GM18508 (cell line): ENCODE data around the gene BCR.
"Not testable (repeated sequence)": the region's sequence is repeated elsewhere in the genome, so short reads cannot be mapped to it uniquely, and the experiment has no call there.

Experiments
- ATAC-seq: cut with Tn5 transposase; IDR thresholded peaks from one replicate; pipeline ENCODE4 v1.9.1; 2021; ENCODE audit warnings: moderate number of reproducible peaks; ENCODE audit not compliant: insufficient read depth, unreplicated experiment

BCR gene

DNA sequence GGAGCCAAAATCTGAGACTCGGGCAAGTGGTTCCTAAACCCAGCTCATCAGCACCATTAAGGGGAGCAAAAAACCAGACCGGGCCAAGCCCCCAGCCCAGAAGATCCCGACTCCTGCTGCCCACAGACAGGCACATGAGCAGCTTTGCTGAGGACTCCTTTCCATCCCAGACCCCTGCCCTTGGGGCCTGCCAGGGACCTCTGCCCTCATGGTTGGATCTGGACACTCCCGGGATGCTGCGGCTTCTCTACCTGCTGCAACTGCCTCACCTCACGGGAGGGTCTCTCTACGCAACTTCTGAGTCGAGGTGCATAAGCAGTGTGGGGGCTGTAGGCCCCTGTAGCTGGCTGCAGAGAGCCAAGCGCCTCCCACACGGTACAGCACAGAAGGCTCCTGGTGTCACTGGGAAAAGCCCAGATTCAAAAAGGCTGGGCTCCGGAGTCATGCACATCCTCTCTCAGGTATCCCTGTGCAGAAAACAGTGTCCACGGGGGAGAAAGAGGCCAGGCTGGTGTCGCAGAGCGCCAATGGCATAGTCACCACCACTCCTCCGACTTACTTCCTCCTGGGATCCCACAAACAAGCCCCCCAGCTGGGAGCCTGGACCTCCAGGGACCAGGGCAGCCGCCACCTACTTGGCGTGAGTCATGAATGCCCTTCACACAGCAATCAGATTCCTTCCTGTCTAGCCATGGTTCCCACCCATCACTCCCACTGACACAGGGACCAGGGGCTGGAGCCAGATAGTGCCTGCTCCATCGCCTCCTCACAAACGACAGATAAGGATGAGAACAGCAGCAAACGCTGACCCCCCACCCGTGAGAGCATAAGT lies 122.1 kb downstream of the BCR start:
- no peak for ATAC-seq

DNA sequence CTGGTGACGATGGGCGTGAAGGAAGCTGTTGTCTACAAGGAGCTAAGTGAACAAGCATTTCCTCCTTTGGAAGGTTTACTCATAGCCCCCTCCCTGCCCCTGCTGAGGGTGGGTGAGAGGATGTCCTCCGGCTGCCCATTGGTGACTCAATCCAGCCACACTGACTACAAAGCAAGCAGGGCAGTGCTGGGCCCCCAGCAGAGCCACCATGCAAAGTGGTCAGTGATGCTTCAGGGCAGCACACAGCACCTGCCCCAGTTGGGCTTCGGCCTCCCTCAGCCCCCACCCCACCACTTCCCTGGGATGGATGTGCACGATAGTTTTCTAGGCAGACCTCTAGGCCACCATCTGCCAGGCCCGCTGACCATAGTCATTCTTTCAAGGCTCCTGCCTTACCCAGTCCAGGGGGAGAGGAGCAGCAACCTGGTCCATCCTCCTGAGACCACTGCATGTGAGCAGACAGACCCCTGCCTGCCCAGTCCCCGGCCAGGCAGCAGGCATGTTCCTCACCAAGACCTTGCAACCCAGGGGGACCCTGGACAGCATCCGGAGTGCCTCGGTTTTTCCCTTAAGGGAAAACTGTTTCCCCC lies 125.1 kb downstream of the BCR start:
- no peak for ATAC-seq

DNA sequence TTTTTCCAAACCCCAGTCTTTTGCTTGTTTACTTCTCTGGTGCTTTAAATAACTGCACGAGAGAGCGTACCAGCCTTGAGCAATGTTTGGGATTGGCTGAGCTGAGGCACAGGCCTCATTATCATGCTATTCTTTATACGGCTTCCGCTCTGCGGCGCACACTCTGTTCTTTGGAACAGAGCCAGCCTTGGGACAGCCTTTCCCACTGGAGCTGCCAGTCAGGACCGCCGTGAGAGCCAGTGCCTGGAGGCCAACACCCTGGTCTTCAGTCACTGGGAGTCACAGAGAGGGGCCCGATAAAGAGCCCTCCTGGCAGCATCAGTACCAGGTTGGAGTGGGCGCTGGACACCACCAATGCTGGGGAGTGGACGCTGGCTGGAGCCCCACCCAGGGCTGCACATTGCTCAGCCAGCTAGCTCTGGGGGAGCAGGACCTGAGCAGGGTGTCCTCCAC lies 125.6 kb downstream of the BCR start:
- ATAC-seq = no peak

DNA sequence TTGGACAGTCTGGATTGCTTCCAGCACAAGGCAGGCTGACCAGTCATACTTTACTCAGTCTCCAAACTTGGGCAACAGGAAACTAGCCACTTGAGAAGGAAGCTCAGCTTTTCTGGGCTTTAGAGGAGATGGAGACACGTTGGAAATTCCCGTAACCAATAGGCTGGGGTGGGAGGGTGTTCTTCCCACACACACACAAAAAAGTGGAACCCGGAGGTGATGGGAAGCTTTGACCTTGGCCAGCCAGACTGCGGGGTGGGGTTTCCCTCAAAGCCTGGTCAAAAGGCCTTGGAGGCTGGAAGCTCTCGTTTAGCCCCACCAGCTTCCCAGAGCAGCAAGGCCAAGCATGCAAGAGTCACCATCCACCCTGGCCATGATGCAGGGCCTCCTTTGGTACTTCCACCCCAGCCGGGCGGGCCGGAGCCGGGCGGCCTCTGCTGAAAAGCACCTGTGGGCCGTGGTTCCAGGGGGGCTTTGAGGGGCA lies 126.2 kb downstream of the BCR start:
- ATAC-seq = no peak

DNA sequence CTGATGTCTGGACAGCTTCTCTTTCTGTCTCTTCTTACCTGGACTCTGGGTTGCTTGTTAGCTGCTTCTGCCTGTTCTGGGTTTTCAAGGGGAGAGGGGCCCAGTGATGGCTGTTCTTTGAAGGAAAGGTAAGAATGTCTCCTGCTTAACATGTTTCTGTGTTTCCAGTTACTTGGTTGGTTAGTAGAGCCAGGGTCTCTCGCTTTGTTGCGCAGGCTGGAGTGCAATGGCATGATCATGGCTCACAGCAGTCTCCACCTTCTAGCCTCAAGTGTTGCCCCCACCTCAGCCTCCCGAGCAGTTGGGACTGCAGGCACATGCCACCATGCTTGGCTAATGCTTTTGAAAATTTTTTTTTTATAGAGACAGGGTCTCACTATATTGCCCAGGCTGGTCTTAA lies 126.6 kb downstream of the BCR start:
- no peak for ATAC-seq

DNA sequence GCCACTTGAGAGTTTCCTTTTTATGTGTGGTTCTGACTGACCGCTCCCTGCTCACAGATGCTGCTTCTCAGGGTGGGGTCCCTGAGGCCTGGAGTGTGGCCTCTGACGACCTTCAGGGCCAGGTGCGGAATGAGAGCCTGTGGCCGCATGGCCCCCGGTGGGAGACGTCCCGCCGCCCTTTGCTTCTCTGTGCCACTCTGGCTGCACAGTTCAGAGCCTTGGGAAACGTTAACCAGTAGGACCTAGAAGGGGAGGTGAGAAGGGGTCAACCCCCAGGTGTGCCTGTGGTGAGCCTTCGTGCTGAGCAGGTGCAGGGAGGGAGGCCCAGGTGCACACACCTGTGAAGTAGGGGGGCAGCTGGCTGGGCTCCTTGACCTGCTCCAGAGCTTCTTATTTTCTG lies 127.2 kb downstream of the BCR start:
- not testable (repeated sequence) for ATAC-seq

DNA sequence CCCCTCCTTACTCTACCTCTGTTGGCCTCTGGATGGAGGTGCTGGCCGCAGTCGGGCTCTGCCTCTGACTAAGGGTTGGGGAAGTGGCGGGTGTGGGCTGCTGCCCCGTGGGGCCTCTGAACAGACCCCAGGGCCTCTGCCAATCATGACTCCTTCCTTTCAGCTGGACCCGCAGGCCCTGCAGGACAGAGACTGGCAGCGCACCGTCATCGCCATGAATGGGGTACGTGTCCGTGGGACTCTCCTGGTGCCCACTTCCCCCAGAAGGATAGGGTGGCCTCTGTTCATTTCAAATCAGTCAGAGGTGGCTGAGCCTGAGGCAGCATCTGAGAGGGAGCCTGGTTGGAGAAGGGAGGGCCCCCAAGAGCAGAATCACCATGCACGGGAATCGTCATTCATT lies 129.0 kb downstream of the BCR start:
- not testable (repeated sequence) for ATAC-seq

DNA sequence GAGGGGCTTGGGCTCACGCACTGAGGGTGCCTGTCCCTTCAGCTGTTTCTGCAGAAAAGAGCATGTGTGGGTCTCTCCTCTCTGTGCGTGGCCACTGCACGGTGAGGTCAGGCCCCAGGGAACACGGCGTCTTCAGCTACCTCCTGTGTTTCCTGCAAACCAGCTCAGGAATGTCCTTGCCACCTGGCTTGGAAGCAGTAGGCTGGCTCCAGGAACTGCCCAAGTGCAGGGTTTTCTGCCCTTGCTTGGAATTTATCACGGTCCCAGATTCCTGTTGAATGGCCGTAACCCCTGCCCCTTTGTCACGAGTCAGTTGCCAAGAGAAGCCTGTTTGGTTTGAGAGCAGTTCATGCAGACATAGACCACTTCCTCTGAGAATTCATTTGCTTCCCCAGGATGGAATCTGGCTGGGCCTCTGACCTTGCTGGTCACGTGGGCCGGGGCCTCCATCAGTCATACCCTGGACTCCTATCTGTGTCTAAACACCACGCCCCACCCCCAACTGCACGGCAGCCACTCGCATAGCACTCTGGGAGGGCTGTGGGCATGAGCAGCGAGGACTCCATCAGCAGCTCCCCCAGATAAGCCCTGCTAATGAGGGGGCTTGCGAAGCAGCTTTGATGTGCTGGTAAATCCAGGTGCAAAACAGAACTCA lies 130.3 kb downstream of the BCR start:
- not testable (repeated sequence) for ATAC-seq

DNA sequence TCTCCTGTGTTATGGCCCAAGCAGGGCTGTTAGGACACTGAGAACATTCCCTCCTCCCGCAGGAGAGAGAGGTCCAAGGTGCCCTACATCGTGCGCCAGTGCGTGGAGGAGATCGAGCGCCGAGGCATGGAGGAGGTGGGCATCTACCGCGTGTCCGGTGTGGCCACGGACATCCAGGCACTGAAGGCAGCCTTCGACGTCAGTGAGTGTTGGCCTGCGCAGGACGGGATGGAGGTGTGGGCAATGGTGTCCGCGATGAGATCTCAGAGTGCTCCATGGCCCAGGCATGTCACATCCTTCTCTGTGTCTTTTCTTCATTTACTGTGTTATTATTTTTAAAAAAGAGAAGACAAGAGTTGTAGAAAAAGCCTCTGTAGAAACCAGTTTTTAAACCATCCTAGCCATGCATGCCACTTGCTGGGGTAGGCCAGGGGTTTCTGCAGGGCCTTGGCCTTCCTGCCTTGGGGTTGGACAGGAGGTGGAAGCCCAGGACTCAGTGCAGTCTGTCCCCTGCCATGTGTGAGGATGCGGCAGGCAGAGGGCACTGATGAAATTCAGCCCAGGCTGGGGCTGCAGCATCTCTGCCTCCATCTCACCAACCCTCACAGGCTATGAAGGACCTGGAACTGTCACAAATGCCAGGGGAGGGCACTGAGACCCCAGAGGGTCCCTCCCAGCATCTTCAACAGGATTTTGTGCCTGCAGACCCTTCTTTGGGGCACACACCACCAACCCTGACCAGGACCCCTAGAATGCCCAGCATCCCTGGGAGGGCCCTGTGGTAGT lies 131.5 kb downstream of the BCR start:
- not testable (repeated sequence) for ATAC-seq

DNA sequence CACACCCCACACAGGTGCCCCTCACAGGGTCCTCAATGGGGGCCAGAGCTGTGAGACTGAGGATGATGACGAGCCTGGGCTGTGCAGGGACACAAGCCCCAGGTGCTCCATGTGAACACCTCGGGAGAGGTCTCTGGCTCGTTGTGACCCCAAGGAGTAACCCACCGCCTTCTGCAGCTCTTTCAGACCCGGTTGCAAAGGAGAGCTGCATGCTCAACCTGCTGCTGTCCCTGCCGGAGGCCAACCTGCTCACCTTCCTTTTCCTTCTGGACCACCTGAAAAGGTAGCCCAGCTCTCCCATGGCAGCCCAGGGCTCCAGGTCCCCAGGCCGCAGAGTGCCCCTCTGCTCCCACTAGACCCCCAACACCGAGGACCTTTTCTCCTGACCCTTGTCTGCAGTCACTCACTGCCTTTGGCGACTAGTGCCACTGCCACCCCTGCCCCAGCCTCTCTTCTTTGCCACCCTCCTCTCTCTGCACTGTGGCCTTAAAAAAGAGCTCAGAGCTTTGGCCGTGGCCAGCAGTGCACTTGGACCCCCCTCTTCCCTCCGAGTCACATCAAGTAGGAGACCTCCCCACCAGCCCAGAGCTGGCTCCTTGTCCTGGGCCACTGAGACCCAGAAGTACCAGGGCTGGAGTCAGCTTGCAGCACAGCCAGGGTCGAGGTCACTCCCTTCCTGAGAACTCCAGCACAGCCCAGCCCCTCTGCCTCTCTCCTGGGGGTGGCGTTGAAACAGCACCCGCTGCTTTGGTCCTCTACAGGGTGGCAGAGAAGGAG lies 133.7 kb downstream of the BCR start:
- ATAC-seq = no peak

DNA sequence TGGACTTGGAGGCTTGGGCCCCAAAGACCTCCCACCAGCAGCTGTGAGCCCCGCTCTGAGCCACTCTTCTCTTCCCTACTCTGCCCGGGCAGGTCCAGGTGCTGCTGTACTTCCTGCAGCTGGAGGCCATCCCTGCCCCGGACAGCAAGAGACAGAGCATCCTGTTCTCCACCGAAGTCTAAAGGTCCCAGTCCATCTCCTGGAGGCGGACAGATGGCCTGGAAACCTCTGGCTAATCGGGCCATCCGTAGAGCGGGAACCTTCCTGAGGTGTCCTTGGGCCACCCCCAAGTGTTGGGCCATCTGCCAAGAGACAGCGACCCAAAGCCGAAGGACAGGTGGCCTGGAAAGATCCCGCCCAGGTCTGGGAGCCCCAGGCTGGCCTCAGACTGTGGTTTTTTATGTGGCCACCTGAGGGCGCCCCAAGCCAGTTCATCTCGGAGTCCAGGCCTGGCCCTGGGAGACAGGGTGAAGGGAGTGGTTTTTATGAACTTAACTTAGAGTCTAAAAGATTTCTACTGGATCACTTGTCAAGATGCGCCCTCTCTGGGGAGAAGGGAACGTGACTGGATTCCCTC lies 135.1 kb downstream of the BCR start:
- no peak for ATAC-seq

DNA sequence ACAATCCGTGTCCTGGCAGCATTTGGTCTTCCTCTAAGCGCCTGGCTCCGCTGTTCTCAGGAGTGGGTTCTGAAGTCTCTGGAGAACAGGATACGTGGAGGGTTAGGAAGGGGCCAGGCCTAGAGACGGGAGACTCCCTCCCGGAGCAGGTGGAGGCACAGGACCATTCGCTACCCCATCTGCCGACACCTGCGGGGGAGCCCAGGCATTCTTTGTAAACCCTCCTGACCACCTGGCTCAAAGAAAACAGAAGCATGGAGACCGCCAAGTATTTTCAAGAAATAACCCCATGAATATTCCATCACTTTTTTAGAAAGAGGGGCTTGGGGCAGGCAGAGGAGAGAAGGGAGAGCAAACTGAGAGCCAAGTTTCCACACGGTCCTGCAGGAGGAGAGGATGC lies 136.3 kb downstream of the BCR start:
- ATAC-seq = not testable (repeated sequence)

DNA sequence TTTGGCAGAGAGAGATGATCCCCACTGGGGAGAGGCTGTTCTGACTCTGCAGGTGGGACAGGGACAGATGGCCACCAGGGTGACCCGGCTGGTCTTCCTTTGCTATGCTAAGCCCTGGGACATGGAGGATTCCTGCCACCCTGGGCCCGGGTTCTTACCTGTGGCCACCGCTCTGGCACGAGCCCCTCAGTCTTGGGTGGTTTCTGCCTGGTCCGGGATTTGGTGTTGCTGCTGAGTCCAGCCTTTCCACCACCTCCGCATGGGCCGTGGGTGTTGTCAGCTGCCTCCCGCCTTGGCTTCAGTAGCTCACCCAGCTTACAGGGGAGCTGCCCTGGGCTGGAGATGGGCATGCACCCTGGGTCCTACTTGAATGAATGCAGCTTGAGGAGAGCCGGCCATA lies 138.0 kb downstream of the BCR start:
- not testable (repeated sequence) for ATAC-seq

DNA sequence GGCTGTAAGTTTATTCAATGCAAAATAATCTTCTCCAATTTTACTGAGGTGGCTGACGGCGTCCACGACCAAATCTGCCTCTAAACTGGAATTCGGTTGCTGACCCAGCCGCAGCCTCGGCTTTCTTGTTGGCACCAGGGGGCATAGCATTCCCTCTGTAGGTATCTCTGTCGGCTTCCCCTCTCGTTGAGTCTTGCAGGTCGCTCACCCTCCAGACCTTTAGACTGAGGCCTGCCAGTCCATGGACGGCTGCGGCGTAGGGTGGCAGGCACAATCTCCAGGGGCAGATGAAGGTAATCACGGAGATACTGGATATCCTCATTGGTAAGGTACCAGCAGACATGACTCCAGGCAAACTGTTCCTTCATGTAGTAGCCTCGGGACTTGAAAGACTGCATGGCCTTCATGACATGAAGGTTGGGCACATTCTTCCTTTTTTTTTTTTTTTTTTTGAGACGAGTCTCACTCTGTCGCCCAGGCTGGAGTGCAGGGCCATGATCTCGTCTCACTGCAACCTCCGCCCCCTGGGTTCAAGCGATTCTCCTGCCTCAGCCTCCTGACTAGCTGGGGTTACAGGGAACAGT lies 142.3 kb downstream of the BCR start:
- ATAC-seq = not testable (repeated sequence)

DNA sequence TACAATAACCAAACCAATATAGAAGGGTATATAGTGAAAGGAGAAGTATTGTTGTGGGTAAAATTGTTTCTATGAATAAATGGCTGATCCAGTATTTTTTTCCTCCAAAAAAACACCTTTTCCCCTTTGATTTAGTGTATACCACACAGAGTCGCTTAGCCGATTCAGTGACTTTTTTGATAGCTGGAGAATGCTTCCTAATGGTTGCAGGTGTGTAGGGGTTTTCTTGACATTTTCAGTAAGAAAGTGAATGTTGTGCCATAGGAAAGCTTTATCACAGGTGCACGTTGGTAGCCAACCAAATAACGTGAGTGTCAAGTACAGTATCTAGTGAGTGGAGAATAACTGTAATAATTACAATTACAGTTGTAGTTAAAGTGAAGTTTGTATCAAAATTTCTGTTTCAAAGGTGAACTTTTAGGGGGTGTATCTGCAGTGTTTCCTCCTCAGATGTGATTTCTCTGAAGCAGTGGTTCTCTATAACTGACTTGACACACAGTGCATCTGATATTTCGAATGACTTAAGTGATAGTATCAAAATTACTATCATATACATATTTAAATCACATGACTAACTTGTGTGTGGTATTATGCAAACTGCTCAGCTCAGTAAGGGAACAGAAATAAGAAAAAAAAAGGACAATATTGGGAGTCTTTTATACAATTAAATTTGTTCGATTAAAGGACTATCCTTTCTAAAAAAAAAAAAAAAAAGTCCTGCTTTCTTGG lies 143.8 kb downstream of the BCR start:
- not testable (repeated sequence) for ATAC-seq

DNA sequence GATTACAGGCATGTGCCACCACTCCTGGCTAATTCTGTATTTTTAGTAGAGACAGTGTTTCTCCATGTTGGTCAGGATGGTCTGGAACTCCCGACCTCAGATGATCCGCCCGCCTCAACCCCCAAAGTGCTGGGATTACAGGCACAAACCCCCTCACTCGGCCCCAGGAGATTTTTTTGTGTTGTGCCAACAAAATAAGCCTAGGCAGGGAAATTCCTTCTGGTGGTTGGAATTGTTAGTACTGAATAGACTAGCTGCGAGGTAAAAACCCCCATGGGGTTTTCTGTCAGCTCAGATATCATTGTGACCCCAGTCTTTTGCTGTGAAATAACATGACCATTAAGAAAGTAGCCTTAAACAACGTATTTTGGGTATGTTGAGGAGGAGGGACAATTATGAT lies 144.9 kb downstream of the BCR start:
- ATAC-seq = no peak

DNA sequence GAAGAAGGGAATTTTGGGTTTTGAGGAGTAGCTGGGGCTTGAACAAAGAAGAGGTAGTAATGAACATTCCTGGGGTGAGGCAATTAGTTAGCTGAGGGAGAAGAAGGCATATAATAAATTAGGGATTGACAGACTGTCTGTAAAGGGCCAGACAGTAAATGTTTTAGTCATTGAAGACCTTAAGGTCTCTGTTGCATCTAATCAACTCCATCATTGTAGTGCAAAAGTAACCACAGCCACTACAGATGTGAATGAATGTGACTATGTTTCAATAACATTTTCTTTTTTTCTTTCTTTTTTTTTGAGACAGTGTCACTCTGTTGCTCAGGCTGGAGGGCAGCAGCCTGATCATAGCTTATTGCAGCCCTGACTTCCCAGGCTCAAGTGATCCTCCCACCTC lies 153.5 kb downstream of the BCR start:
- not testable (repeated sequence) for ATAC-seq

DNA sequence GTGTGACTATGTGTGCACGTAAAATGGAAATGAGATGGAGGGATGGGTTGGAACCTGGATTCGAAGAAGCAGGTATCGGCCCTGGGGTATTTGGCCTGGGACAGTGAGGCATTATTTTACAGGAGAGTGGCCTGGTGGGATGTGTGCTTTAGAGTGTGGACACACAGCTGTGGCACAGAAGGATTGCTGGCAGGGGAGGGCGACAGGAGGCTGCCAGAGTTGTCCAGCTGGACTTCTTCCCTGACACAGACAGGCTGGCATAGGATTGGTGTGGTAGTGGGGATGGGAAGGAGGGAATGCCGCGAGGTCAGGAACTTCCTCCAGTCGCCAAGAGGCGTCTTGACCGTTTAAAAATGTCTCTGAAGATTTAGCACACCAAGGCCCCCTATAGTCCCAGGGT lies 157.4 kb downstream of the BCR start:
- ATAC-seq = not testable (repeated sequence)
